ENCODE data around the gene DCTN2.

DNA sequence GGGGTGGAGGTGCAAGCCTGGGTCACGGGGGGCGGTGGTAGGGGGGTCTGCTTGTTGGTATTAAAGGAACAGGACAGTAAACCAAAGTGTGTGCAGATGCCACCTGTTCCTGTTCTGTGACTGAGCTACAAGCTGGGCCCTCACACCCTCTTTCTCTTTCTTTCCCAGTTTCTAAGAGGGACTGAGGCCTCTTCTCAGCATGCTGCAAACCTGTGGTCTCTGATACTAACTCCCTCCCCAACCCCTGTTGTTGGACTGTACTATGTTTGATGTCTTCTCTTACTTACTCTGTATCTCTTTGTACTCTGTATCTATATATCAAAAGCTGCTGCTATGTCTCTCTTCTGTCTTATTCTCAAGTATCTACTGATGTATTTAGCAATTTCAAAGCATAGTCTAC lies 37.1 kb upstream of the DCTN2 start:
- TF ChIP-seq POLR2A (IDR thresholded peaks at IDR 0.05; ENCODE audit: low read depth) (no peak), POLR2AphosphoS5 (IDR thresholded peaks at IDR 0.05) (no peak), EP300 (IDR thresholded peaks at IDR 0.05) (no peak)
- TF ChIP-seq, protein P1, sequence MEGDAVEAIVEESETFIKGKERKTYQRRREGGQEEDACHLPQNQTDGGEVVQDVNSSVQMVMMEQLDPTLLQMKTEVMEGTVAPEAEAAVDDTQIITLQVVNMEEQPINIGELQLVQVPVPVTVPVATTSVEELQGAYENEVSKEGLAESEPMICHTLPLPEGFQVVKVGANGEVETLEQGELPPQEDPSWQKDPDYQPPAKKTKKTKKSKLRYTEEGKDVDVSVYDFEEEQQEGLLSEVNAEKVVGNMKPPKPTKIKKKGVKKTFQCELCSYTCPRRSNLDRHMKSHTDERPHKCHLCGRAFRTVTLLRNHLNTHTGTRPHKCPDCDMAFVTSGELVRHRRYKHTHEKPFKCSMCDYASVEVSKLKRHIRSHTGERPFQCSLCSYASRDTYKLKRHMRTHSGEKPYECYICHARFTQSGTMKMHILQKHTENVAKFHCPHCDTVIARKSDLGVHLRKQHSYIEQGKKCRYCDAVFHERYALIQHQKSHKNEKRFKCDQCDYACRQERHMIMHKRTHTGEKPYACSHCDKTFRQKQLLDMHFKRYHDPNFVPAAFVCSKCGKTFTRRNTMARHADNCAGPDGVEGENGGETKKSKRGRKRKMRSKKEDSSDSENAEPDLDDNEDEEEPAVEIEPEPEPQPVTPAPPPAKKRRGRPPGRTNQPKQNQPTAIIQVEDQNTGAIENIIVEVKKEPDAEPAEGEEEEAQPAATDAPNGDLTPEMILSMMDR (IDR thresholded peaks at IDR 0.05), result no peak
